Activated gamma-delta T cell treated with anti-CD3 and anti-CD28 coated beads, Interleukin-2, amount 50 U/mL, for 16 hours (primary cell): ENCODE measurements around the gene FAM170B.
A peak's percentile ranks its signal among the peaks of the same experiment; 100 is the strongest.

Experiments used
- DNase-seq: peaks from one replicate; pipeline ENCODE4 v3.0.0-alpha.2; 2020; ENCODE audit warnings: low read depth

The FAM170B gene

DNA sequence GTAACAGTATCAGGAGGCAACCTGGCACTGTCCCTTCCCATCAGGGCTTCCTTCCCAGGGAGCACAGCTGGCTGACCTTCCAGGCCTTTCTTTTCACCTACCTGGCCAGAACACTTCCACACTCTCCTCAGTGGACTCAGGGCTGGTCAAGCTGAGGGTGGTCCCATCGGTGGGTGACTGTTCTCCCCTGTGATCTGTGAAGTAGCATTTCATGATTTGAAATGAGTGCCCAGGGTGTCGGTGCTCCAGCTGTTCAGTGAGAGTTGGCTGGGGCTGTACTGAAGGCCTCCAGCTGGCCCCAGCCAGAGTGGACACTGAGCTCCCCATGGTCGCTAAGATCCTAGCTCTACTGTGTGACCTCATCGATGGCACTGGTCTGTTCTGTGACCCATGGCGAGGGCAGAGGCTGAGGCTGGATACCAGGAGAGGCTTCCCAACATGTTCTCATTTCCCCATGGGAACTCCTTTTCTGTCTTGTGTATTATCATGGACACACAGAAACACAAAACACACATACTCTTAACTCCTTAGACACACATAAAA is at the start of gene FAM170B:
Gene FAM170B, minus strand, starts transcription at position 316 of the 543 bp plus-strand sequence. Its CDS starts 103 bp downstream, at position 213.
- no peak for DNase-seq

GRCh38 chr10:49182776-49183175 is 49.0 kb upstream of the FAM170B start:
- no peak for DNase-seq

GRCh38 chr10:49180444-49180860 is 46.6 kb upstream of the FAM170B start:
- no peak for DNase-seq

DNA sequence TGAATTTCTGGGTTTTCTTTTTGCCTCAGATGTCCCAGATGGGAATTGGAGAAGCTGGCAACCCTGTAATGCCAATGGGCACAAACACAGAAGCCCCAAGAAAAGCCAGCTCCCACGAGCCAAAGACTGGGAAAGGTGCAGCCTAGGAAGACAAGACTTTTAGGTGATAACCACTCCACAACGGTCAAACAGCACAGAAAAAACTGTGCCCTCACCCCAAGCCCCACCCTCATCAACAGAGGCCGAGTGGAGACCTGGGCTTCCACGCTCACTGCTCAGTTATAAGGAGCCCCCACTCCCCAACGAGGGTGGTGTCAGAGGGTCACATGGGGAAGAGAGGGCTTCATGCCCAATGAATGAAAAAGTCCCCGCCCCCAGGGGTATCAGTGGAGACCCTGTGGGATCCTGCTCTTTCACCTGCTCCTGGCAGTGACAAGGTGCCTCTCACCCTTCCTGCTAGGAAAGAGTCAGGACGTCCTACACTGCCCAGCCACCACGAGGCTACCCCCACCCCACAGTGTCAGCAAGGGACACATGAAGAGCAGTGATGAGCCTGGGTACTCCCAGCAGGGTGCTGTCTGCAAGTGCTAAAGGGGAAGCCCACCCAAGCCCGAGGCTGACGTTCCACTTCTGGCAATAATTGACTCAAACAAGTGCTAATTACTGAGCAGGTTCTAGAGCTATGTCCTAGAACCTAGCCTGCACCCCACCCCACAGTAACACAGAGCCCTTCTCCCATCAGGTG is 46.0 kb upstream of the FAM170B start:
- no peak for DNase-seq

DNA sequence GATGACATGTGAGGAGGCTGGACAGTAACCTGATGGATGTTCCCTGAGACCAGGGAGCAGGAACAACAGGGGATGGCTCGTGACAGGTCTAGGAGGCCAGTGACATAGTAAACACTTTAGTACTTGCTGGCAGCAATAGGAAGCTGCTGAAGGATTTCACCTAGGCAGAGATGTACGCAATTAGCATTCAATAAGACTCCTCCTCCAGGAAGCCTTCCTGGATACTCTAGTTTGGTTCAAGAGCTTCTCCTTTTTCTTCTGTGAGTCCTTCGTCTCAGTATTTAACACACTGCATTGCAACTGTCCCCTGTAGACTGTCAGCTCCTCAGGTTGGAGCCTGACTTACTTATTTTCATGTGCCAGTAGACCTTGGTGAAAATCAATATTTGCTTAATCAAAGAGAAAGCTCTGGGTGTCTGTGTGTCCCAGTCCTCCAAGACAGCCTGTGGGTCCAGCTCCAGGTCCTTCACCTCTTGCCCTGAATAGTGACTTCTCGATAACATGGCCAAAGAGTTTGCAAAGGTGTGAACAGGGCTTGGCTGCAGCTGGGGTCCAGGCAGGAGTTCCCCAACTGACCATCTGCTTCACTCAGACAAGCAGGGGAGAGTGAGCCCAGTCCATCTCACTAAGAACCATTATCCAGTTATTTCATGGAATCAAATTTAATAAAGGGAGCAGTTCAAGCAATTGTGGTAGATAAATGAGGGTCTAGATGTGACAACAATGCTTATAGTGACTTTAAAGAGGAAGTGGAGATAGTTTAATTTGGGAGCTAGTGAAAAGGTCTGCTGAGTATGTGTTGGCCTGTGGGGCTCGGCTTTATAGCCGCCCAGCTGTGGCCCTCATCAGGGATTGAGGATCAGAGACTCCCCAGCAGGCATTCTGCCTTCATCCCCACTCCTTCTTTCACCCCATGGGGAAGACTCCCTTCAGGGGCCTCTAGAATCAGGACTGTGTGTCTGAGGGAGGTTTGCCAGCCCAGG is 45.0 kb upstream of the FAM170B start:
- no peak for DNase-seq

DNA sequence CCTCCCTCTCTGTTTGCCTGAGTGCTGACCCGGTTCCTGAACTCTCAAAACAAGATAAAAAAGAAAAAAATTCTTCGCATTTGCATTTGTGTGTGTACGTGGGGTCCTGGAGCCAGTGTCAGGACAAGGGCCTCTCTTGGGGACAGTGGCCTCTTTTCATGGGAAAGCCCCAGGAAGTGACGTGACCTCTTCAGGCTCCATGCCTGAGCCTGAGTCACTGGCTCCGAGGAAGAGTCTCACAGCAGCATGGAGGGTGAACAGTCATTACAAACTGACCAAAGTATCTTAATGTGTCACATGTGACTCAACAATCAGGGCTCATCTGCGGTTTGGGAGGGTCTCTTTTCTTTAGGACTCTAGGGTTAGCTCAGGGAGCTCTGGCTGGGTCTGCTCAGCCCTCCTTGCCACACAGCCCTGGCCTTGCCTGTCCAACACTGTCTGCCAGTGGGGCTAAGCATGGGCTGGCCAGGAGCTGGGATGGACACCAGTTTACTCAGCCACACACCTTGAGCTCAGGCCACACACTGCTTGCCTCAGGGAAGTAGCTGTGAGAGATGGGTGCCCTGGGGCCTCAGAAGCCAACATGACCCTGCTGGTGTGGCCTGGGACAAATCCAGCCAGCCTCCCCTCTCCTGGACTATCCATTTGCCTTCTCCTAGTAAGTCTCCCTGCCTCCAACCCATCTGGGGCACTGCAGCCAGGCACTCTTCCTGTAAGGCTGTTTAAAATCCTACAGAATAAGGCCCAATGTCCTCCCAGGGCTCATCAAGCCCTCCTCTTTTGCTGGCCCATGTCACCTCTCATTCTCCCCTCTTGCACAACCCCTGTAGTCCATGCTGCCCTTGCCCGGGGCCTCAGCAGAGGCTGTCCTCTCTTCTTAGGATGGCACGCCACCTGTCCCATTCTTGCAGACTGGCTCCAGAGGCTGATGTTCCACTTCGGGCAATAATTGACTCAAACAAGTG is 43.9 kb upstream of the FAM170B start:
- DNase-seq, result peak; percentile 14

DNA sequence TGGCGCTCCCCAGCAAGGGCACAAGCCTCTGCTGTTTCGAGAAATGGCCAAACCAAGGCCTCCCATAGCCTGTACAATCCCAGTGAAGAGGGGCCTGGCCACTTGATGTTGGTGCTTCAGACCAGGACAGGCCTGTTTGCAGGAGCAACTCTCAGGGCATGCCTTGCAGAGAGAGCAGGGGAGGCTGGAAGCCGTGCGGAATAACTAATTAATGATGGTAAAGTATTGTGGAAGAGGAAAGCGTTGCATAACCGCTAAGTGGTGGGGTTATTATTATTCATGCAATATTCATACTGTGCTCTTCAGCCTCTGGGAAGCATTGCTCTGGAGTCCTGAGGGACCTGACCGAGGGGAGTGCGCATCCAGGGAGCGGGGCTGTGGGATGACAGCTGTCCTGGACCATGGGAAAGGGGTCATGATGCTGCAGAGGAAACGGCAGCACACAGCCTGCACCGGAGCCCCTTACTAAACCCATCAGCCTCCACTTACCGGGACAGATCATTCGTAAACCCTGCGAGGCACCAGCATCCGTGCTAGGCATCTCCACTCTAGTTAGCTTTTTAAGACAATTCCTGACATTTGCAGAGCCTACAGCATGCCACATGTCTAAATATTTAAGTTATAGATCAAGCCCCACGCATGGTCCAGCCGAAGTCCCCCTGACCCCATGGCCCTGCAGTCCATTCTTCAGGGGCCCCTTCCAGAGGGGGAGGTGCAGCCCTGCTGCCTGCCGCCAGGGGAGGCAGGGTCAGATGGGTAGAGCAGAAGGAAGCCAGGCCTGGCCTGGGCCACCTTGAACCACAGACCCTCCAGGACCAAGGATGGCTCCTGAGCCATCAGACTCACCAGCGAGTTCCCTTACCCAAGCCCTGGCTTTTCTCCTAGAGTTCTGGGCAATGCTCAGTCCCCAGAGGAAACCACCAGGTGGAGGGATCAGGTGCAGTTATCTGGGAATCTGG is 42.8 kb upstream of the FAM170B start:
- no peak for DNase-seq

- no peak for DNase-seq
Measured at GRCh38 chr10:49175587-49176309, 41.9 kb upstream of the FAM170B start.

GRCh38 chr10:49174926-49175500 is 41.2 kb upstream of the FAM170B start:
- no peak for DNase-seq

- DNase-seq, result no peak
Measured at GRCh38 chr10:49174261-49174925, 40.6 kb upstream of the FAM170B start.

- no peak for DNase-seq
Measured at GRCh38 chr10:49173853-49174252, 40.0 kb upstream of the FAM170B start.

- no peak for DNase-seq
Measured at GRCh38 chr10:49173201-49173772, 39.5 kb upstream of the FAM170B start.

GRCh38 chr10:49172777-49173132 is 38.9 kb upstream of the FAM170B start:
- DNase-seq, result no peak

DNA sequence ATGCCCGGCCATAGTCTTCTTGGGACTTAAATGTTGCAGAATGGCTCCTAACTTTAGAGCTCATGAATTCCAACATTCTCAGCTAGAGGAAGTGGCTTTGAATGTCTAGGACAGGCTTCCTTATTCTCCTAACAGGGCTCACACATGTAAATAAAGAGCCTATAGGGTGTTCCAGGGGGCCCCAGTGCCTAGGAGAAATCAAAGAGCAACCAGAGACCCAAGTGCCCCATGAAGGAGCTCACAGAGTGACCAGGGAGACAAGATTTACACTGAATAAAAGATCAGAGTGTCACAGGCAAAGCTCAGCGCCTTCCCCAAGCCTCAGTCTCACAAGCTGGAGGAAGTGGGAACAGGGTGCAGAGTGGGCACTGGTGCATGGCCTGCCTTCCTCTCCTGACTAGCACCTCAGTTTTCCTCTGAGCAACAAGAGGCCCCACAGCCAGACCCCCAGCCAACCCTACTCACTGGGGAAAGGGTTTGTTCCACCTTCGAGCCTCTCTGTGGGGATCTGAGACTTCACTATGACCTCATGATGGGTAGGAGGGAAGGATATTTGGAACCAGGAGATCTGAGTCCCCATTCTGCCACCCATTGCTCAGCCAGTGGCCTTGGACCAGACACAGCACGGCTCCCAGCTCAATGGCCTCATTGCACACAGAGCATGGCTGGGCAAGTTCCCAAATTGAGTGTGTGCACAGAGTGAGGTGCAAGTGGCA is 38.4 kb upstream of the FAM170B start:
- no peak for DNase-seq

- no peak for DNase-seq
Measured at GRCh38 chr10:49171326-49172060, 37.7 kb upstream of the FAM170B start.

GRCh38 chr10:49170632-49171325 is 37.0 kb upstream of the FAM170B start:
- DNase-seq, result no peak
